Kidney (tissue), 22 donors: Measurements from ENCODE around the gene PAGE2B. TPM values are rescaled to one million over a fixed set of nuclear protein-coding genes. Genes with fewer than 3 reads are reported as not detected.

Experiments used
- DNase-seq, 5 donors: peaks; one replicate each; pipeline ENCODE4 v3.0.0-alpha.2; 2013 to 2020
- FAIRE-seq: peaks from 2 replicates; lab custom pipeline; 2012; peaks lifted over from hg19 to GRCh38; lab: Jason Lieb, UNC
- H3K27ac ChIP-seq, 2 donors: one replicate each; pipeline ENCODE4 v1.7.0; 2013; ENCODE audit warnings: low read depth in 2 of 2, low read length in 2 of 2, inconsistent platforms in 1 of 2
- H3K27me3 ChIP-seq: one replicate; pipeline ENCODE4 v1.7.1; 2013; ENCODE audit warnings: low read length, inconsistent platforms; ENCODE audit not compliant: control insufficient read depth, insufficient read depth
- H3K36me3 ChIP-seq, 3 donors: one replicate each; pipeline versions ENCODE4 v1.7.0 to v1.7.1; 2013; ENCODE audit warnings: low read length in 3 of 3, control low read depth in 1 of 3, inconsistent platforms in 1 of 3; ENCODE audit not compliant: insufficient read depth in 3 of 3, control insufficient read depth in 2 of 3
- H3K4me1 ChIP-seq, 3 donors: one replicate each; pipeline versions ENCODE4 v1.7.0 to v1.7.1; 2013; ENCODE audit warnings: low read length in 3 of 3, inconsistent platforms in 1 of 3, low read depth in 1 of 3; ENCODE audit not compliant: control insufficient read depth in 2 of 3, insufficient read depth in 2 of 3
- H3K4me3 ChIP-seq, 3 donors: one replicate each; pipeline versions ENCODE4 v1.7.0 to v1.8.1; 2013; ENCODE audit warnings: low read length in 3 of 3, control low read depth in 1 of 3, inconsistent platforms in 1 of 3
- H3K9ac ChIP-seq, 3 donors: one replicate each; pipeline versions ENCODE4 v1.7.0 to v1.7.1; 2013; ENCODE audit warnings: low read length in 3 of 3, control low read depth in 1 of 3, inconsistent platforms in 1 of 3
- H3K9me3 ChIP-seq, 3 donors: one replicate each; pipeline versions ENCODE4 v1.7.0 to v1.7.1; 2013; ENCODE audit warnings: low read length in 3 of 3, control low read depth in 1 of 3, inconsistent platforms in 1 of 3; ENCODE audit not compliant: control insufficient read depth in 2 of 3, insufficient read depth in 1 of 3
- CTCF ChIP-seq: IDR thresholded peaks from 3 replicates; pipeline ENCODE4 v1.5.1; 2012; ENCODE audit warnings: mild to moderate bottlenecking, moderate library complexity, borderline replicate concordance; ENCODE audit not compliant: insufficient read depth; ENCODE audit errors: extremely low read depth
- intact Hi-C: fragments of 100-400 bp; cut with DNase I; formaldehyde crosslinking; loops from one replicate; pipeline ENCODE4 v1.11.1; 2022
- long read RNA-seq, 10 donors: library from polyadenylated mRNA in 1 of 10; unstranded in 1 of 10; transcript quantifications; one replicate each; pipeline ENCODE4 v2.0.0 and lab custom pipeline, GENCODE V29; 2021 to 2026
- polyA plus RNA-seq: library from polyadenylated mRNA; stranded (reverse); fragments of 350-450 nt; fragmentation: Illumina TruSeq; extraction: RNeasy Lipid Tissue Mini Kit (QIAGEN cat#74804); gene quantifications from one replicate; pipeline ENCODE4 v1.2.3, GENCODE V29; 2014; ENCODE audit warnings: low read depth, low replicate concordance; ENCODE audit not compliant: insufficient read depth
- total RNA-seq: library from RNA; stranded (reverse); fragmentation: NEBNext Ultra II Directional; extraction: Animal tissue kit (Norgen Biotek cat#: 25700); gene quantifications from one replicate; pipeline ENCODE4 v1.2.1, GENCODE V29; 2021
- donor health status: control.
- donor health status: control.
- donor health status: control.
- donor health status: control.
- donor health status: control.
- donor health status: DM: yes; HTN: yes; CAD: no.
- donor health status: Normal renal cell carcinoma (clear cell type).

The PAGE2B gene
- not detected for total RNA-seq
- polyA plus RNA-seq = not detected
- long read RNA-seq, donor 1 = 0 reads
- long read RNA-seq, donor 2 = 0 reads
- long read RNA-seq, donor 3 = 0 reads
- long read RNA-seq, donor 4 = 0 reads
- long read RNA-seq, donor 5 = 0 reads
- long read RNA-seq, donor 6 = 0 reads
- long read RNA-seq, donor 7 = 0 reads
- long read RNA-seq, donor 8 = 0 reads
- long read RNA-seq, donor 9 = 0 reads
- long read RNA-seq, donor 10 = 0 reads

DNA sequence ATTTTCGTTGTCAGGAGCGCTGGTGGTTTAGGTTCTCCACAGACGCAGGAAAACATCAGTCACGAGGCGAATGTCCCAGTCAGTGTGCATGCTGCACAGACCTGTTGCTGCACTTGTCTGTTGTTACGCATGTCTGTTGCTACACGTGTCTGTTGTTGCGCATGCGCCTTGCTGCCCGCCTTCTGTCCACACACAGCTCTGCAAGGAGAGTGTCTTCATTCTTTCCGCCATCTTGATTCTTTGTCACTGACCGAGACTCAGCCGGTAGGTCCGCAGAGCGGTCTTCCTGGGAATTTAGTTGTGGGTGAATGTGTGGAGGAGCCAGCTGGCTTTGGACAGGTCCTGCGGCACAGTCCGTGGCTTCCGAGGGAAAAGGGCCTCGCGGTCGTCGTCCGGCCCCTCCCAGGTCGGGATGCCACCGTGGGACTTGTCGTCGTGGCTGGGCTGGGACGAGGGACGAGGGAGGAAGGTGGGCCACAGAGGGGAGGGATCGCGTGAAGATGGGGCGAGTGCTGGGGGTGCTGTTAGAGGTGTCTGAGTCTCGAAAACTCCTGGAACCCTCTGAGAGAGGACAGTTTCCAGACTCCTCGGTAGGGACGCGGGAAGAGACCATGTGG is at the start of gene PAGE2B:
PAGE2B (plus strand) TSS at position 180 of the 617 bp plus-strand sequence. CDS start 1,012 bp downstream, outside the sequence.
- FAIRE-seq = no peak
- Histone ChIP-seq H3K27ac (no peak within 1 kb of the TSS), H3K9me3 (no peaks in the 10 kb centered on the region), H3K36me3 (no peaks in the 10 kb centered on the region), H3K4me3 (no peak within 1 kb of the TSS), H3K27me3 (no peaks in the 10 kb centered on the region), H3K9ac (no peak within 1 kb of the TSS), H3K4me1 (no peaks in the 10 kb centered on the region)
- DNase-seq = no peak
- no peak for TF ChIP-seq CTCF
- intact Hi-C loops = no loop called here

- no peaks in the 10 kb centered on the region for H3K27me3 ChIP-seq
- H3K4me1 ChIP-seq = no peaks in the 10 kb centered on the region
- no peak for TF ChIP-seq CTCF
- H3K4me3 ChIP-seq = no peak overlapping the region
- DNase-seq (no peak), FAIRE-seq (no peak)
- H3K9me3 ChIP-seq = no peaks in the 10 kb centered on the region
- H3K9ac ChIP-seq = no peak overlapping the region
- intact Hi-C loops = no loop called here
- no peaks in the 10 kb centered on the region for H3K36me3 ChIP-seq
- H3K27ac ChIP-seq = no peak overlapping the region
Measured at GRCh38 chrX:55026143-55026542, 48.7 kb upstream of the PAGE2B start.

DNA sequence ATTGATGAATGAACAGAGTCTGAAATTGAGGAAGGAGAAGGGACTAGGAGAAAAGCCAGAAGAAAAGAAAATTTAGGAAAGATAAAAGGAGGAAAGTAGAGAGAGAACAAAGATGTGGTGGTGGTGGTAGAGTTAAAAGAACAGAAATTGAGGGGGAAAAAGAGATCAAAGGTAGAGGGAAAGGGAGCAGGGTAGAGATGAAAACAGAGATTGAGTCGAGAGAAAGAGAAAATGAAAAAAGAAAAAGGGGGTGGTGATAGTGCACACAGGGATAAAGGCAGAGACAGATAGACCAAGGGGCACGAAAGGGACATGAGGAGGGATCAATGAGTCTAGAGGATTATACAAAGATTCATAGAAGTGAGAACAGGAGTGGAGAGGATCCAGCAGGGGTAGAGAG is 48.0 kb upstream of the PAGE2B start:
- Histone ChIP-seq H3K9ac (no peak overlapping the region), H3K4me1 (no peaks in the 10 kb centered on the region), H3K27ac (no peak overlapping the region), H3K4me3 (no peak overlapping the region), H3K36me3 (no peaks in the 10 kb centered on the region), H3K27me3 (no peaks in the 10 kb centered on the region), H3K9me3 (no peaks in the 10 kb centered on the region)
- intact Hi-C loops = no loop called here
- no peak for FAIRE-seq
- DNase-seq = no peak
- no peak for TF ChIP-seq CTCF
